MCF 10A (cell line): Measurements from ENCODE around the gene MBD3L3. TPM values are rescaled to one million over a fixed set of nuclear protein-coding genes. Genes with fewer than 3 reads are reported as not detected.
"Not testable (repeated sequence)": the region's sequence is repeated elsewhere in the genome, so short reads cannot be mapped to it uniquely, and the experiment has no call there.

ENCODE experiments used
- Bru-seq: library from RNA; stranded (reverse); fragments of 400-500 nt; gene quantifications from one replicate; lab custom pipeline; 2021; lab: Mats Ljungman, UMichigan
- BruChase-seq, 2 experiments: library from RNA; stranded (reverse); fragments of 400-500 nt; gene quantifications; one replicate each; lab custom pipeline; 2021; lab: Mats Ljungman, UMichigan
- BruUV-seq: library from RNA; stranded (reverse); fragments of 400-500 nt; replicated peaks from 2 replicates; lab custom pipeline; 2021; lab: Mats Ljungman, UMichigan
- CTCF ChIA-PET: fragments of 300-600 bp; sonication (Branson Sonifier 250); formaldehyde crosslinking; extraction: SDS; loops from one replicate; lab custom pipeline; 2021; ENCODE audit warnings: antibody characterized with exemption, inconsistent platforms; lab: Yijun Ruan, JAX
- POLR2A ChIA-PET: fragments of 300-600, 350-650 bp; sonication (Branson Sonifier 250); formaldehyde crosslinking; extraction: SDS; loops from one replicate; lab custom pipeline; 2020; ENCODE audit warnings: antibody characterized with exemption, inconsistent platforms; lab: Yijun Ruan, JAX
- DNase-seq: peaks from one replicate; pipeline ENCODE4 v3.0.0-alpha.2; 2018; ENCODE audit not compliant: unreplicated experiment
- H3K27ac Mint-ChIP-seq: one replicate; pipeline ENCODE4 v1.8.0; 2022; ENCODE audit warnings: mild to moderate bottlenecking, low read depth, mixed read lengths; ENCODE audit not compliant: unreplicated experiment
- H3K27me3 Mint-ChIP-seq: one replicate; pipeline ENCODE4 v1.8.0; 2022; ENCODE audit warnings: mixed read lengths; ENCODE audit not compliant: insufficient read depth, unreplicated experiment
- H3K36me3 Mint-ChIP-seq: one replicate; pipeline ENCODE4 v1.8.0; 2022; ENCODE audit warnings: mild to moderate bottlenecking, moderate library complexity, mixed read lengths; ENCODE audit not compliant: insufficient read depth, unreplicated experiment
- H3K4me1 Mint-ChIP-seq: one replicate; pipeline ENCODE4 v1.8.0; 2022; ENCODE audit warnings: mixed read lengths; ENCODE audit not compliant: insufficient read depth, unreplicated experiment
- H3K4me3 Mint-ChIP-seq: one replicate; pipeline ENCODE4 v1.8.0; 2022; ENCODE audit warnings: mild to moderate bottlenecking, moderate library complexity, mixed read lengths; ENCODE audit not compliant: unreplicated experiment
- H3K9me3 Mint-ChIP-seq: one replicate; pipeline ENCODE4 v1.8.0; 2022; ENCODE audit warnings: mixed read lengths; ENCODE audit not compliant: unreplicated experiment
- intact Hi-C: fragments of 100-400 bp; cut with micrococcal nuclease; formaldehyde crosslinking; loops from 2 replicates; pipeline ENCODE4 v1.14.1; 2022
- long read RNA-seq: library from polyadenylated mRNA; stranded (forward); transcript quantifications from one replicate; pipeline ENCODE4 v2.0.0, GENCODE V29; 2022
- total RNA-seq: library from RNA; stranded (reverse); gene quantifications from 2 replicates; pipeline ENCODE4 v1.2.3, GENCODE V29; 2022
- TF ChIP-seq, protein P1 (sequence below): fragments of 200-600 bp; IDR thresholded peaks from one replicate; pipeline ENCODE4 v1.8.0; 2022; ENCODE audit warnings: antibody characterized with exemption, mild to moderate bottlenecking; ENCODE audit not compliant: unreplicated experiment

MBD3L3 gene
- total RNA-seq = not detected in 2 replicates
- not detected for Bru-seq, nascent RNA
- BruChase-seq, experiment 1, labeled RNA remaining after a 6-hour chase = not detected
- not detected for BruChase-seq, experiment 2, labeled RNA remaining after a 2-hour chase
- long read RNA-seq = 0 reads

DNA sequence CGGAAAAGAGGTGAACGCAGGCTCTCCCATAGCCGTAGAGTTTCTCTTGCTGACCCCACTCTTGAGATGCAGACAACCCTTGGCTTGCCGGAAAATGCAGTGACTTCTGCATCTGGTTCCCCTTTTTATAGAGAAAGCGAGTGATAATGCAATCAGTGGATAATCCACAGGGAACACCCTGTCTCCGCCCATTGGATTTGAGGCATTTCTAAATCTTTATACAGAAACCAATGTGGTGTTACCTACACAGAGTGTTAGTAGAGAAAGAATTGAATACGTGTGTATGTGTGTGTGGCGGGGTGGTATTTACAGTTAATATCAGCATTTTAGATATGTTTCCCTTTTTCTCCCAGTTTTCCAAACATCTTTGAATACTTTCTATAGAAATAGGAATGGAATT is at the start of gene MBD3L3:
Gene MBD3L3, minus strand, starts transcription at position 101 of the 400 bp plus-strand sequence. Its CDS starts 71 bp downstream, at position 30.
- H3K27me3 Mint-ChIP-seq, H3K4me1 Mint-ChIP-seq, H3K27ac Mint-ChIP-seq, H3K9me3 Mint-ChIP-seq, H3K36me3 Mint-ChIP-seq, H3K4me3 Mint-ChIP-seq, CTCF ChIA-PET, intact Hi-C loops, DNase-seq, BruUV-seq, POLR2A ChIA-PET: not testable (repeated sequence)

DNA sequence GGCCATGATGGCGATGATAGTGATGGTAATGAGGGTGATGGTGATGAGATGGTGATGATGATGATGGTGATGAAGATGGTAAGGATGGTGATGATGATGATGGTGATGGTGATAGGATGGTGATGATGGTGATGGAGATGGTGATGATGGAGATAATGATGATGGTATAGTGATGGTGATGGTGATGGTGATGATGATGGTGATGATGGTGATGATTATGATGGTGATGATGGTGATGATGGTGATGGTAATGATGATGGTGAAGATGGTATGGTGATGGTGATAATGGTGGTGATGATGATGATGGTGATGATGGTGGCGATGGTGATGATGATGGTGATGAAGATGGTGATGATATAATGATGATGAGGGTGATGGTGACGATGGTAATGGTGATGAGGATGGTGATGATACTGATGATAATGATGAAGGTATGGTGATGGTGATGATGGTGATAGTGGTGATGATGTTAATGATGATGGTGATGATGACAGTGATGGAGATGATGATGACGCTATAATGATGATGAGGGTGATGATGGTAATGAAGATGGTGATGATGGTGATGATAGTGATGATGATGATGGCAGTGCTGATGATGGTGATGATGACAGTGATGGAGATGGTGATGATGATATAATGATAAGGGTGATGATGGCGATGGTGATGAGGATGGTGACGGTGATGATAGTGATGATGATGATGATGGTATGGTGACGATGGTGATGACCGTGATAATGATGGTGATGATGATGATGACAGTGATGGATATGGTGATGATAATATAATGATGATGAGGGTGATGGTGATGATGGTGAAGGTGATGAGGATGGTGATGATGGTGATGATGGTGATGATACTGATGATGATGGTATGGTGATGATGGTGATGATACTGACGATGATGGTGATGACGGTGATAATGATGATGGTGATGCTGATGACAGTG is 48.5 kb upstream of the MBD3L3 start:
- Mint-ChIP-seq H3K27me3 (no peaks in the 10 kb centered on the region), H3K36me3 (no peaks in the 10 kb centered on the region), H3K4me1 (no peaks in the 10 kb centered on the region), H3K9me3 (no peaks in the 10 kb centered on the region), H3K4me3 (no peak overlapping the region), H3K27ac (no peak overlapping the region)
- TF ChIP-seq, protein P1, sequence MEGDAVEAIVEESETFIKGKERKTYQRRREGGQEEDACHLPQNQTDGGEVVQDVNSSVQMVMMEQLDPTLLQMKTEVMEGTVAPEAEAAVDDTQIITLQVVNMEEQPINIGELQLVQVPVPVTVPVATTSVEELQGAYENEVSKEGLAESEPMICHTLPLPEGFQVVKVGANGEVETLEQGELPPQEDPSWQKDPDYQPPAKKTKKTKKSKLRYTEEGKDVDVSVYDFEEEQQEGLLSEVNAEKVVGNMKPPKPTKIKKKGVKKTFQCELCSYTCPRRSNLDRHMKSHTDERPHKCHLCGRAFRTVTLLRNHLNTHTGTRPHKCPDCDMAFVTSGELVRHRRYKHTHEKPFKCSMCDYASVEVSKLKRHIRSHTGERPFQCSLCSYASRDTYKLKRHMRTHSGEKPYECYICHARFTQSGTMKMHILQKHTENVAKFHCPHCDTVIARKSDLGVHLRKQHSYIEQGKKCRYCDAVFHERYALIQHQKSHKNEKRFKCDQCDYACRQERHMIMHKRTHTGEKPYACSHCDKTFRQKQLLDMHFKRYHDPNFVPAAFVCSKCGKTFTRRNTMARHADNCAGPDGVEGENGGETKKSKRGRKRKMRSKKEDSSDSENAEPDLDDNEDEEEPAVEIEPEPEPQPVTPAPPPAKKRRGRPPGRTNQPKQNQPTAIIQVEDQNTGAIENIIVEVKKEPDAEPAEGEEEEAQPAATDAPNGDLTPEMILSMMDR = no peak
- no peak for DNase-seq
- intact Hi-C loops = loop anchor here (10.0 kb wide), 1 partner anchor 1148 kb away; no protein-coding TSS in a partner anchor
- POLR2A ChIA-PET = no interaction called here
- CTCF ChIA-PET = no interaction called here
- no TSS peak for BruUV-seq

DNA sequence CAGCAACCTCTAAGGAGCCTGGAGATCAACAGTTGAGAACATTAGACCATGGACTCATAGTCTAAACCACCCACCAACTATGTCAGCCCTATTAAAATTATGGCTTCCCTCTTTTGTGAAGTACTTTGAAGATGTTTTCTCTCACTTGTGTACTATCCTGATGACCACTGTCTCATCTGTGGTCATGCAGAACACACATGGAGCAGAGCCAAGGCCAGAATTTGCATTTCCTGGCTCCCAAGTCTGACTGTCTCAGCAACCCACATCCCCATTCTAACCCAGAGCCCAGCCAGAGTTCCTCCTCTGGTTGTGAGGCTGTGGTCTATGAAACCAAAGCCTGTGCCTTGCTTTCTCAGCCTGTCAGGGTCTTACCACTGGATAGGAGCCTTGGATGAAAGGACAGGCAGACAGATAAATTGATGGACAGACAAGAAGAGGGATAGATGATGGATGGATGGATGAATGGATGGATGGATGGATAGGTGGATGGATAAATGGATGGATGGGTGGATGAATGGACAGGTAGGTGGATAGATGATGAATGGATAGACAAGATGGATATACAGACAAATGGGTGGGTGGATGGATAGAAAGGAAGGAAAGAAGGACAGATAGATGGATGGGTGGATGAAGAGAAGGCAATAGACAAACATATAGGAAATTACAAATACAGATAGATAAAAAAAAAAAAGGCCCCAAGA is 46.4 kb upstream of the MBD3L3 start:
- ChIA-PET POLR2A (no interaction called here), CTCF (no interaction called here)
- Mint-ChIP-seq H3K4me3 (no peak overlapping the region), H3K36me3 (no peaks in the 10 kb centered on the region), H3K4me1 (no peaks in the 10 kb centered on the region), H3K27me3 (no peaks in the 10 kb centered on the region), H3K9me3 (no peaks in the 10 kb centered on the region), H3K27ac (no peak overlapping the region)
- TF ChIP-seq, protein P1 = no peak
- no peak for DNase-seq
- intact Hi-C loops = loop anchor here (10.0 kb wide), 1 partner anchor 1150 kb away; no protein-coding TSS in a partner anchor
- BruUV-seq = no TSS peak

DNA sequence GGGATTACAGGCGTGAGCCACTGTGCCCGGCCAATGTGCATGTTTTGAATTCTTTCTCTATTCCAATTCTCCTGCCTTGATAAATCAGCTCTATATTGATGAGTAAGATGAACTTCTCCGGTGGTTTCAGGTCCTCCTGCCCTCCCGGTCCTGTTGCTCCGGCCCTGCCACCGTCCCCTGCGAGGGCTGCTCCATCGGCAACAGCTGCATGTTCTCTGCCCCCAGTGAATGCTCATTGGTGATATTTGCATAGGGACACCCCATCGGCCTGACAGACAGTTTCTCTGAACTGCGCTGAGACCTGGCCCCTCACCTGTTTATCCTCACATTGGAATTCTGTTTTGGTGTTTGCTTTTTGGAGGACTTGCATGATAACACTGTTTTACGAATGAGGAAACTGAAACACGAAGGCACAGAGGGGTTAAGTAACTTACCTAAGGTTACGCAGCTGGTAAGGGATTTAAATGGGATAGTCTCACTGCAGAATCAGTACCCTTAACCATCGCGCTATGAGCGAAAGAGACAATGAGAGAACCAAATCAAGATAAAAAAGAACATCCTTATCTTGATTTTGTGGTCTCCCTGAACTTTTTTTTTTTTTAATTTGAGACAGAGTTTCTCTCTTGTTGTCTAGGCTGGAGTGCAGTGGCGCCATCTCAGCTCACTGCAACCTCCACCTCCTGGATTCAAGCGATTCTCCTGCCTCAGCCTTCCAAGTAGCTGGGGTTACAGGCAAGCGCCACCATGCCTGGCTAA is 43.2 kb upstream of the MBD3L3 start:
- Mint-ChIP-seq H3K27me3 (no peaks in the 10 kb centered on the region), H3K4me1 (peaks cover 7% of the 10 kb centered on the region), H3K4me3 (no peak overlapping the region), H3K27ac (no peak overlapping the region), H3K9me3 (no peaks in the 10 kb centered on the region), H3K36me3 (no peaks in the 10 kb centered on the region)
- DNase-seq = no peak
- TF ChIP-seq, protein P1 = no peak
- POLR2A ChIA-PET = interaction anchor here (0.6 to 1.5 kb wide), 4 partner anchors 33 to 1140 kb away, joined by 3 to 5 read pairs (median 3); no protein-coding TSS in a partner anchor
- CTCF ChIA-PET = interaction anchor here (0.6 to 3.3 kb wide), 16 partner anchors 9 to 842 kb away, joined by 3 to 29 read pairs (median 4); partner anchors contain the start of gene TRAPPC5
- BruUV-seq = no TSS peak
- intact Hi-C loops = loop anchor here (1.0 to 10.0 kb wide), 3 partner anchors 240 to 1153 kb away; no protein-coding TSS in a partner anchor
